HG02870 (cell line): ENCODE data around the gene RARRES1.
"Not testable (repeated sequence)": the region's sequence is repeated elsewhere in the genome, so short reads cannot be mapped to it uniquely, and the experiment has no call there.

Experiments
- ATAC-seq: cut with Tn5 transposase; IDR thresholded peaks from one replicate; pipeline ENCODE4 v1.9.1; 2021; ENCODE audit warnings: mild to moderate bottlenecking, moderate library complexity; ENCODE audit not compliant: unreplicated experiment

The RARRES1 gene

GRCh38 chr3:158700559-158700958, 31.7 kb downstream of the RARRES1 start:
- no peak for ATAC-seq

GRCh38 chr3:158696618-158697017, 35.6 kb downstream of the RARRES1 start:
- no peak for ATAC-seq

- not testable (repeated sequence) for ATAC-seq
Measured at GRCh38 chr3:158693866-158694456, 38.3 kb downstream of the RARRES1 start.

- ATAC-seq, result no peak
Measured at GRCh38 chr3:158685159-158685558, 47.1 kb downstream of the RARRES1 start.

GRCh38 chr3:158683230-158683962, 48.9 kb downstream of the RARRES1 start:
- peak; percentile 48 for ATAC-seq

GRCh38 chr3:158680861-158681260, 51.4 kb downstream of the RARRES1 start:
- ATAC-seq, result no peak

GRCh38 chr3:158679547-158680000, 52.7 kb downstream of the RARRES1 start:
- no peak for ATAC-seq

- no peak for ATAC-seq
Measured at GRCh38 chr3:158678687-158679086, 53.6 kb downstream of the RARRES1 start.

- peak; percentile 99 for ATAC-seq
Measured at GRCh38 chr3:158672215-158673176, 59.8 kb downstream of the RARRES1 start, which contains the start of gene LXN. TSS of gene LXN (minus strand) at chr3:158672648. CDS start at chr3:158672478, 170 bp downstream.

- peak; percentile 9 for ATAC-seq
Measured at GRCh38 chr3:158671821-158672214, 60.4 kb downstream of the RARRES1 start.

- no peak for ATAC-seq
Measured at GRCh38 chr3:158668506-158668905, 63.8 kb downstream of the RARRES1 start.

- ATAC-seq, result no peak
Measured at GRCh38 chr3:158666416-158666815, 65.8 kb downstream of the RARRES1 start.

GRCh38 chr3:158663832-158664231, 68.4 kb downstream of the RARRES1 start:
- ATAC-seq, result no peak

- ATAC-seq, result no peak
Measured at GRCh38 chr3:158663246-158663645, 69.0 kb downstream of the RARRES1 start.

GRCh38 chr3:158660711-158661110, 71.5 kb downstream of the RARRES1 start:
- ATAC-seq, result no peak

- peak; percentile 82 for ATAC-seq
Measured at GRCh38 chr3:158659454-158660237, 72.6 kb downstream of the RARRES1 start.

GRCh38 chr3:158658889-158659288, 73.4 kb downstream of the RARRES1 start:
- no peak for ATAC-seq

- no peak for ATAC-seq
Measured at GRCh38 chr3:158652463-158652862, 79.8 kb downstream of the RARRES1 start.

- ATAC-seq, result no peak
Measured at GRCh38 chr3:158651192-158651591, 81.1 kb downstream of the RARRES1 start.

- ATAC-seq, result no peak
Measured at GRCh38 chr3:158649791-158650190, 82.5 kb downstream of the RARRES1 start.
